ENCODE results near the gene KLK12. TPM values are rescaled to one million over a fixed set of nuclear protein-coding genes. Genes with fewer than 3 reads are reported as not detected.

The KLK12 gene
- total and polyA plus RNA-seq, 2 donors (not counting 3 experiments of a cell fraction or from before 2014, with no cell fraction given) = not detected

DNA sequence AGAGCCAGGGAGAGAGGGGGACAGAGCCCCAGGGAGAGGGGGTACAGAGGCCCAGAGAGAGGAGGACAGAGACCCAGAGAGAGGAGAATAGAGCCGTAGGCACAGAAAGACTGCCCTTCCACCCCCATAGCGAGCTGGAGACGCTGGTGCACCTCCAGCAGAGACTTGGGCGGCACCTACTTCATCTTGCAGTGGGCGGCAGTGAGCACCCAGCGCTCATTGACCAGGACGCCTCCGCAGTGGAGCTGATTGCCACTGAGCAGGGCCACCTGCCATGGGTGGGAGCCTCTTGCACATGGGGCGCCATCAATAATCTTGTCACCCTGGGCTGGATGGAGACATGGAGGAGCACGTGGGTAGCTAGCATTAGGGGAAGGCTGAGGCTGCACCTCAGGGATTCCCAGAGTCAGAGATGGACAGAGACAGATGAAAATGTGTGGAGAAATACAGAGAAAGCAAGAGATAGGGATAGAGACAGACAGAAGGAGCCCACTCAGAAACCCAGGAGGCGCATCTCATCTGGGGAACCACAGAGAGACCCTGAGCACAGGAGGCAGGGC, 53.1 kb downstream of the KLK12 start:
- no peaks in the 10 kb centered on the region for H3K9me3 ChIP-seq (replicated peaks; ENCODE audit: control insufficient read depth, insufficient read depth, low read length)
- intact Hi-C loops (cut with micrococcal nuclease) = no loop called here
- no peak for FAIRE-seq
- no peak overlapping the region for H3K9ac ChIP-seq (replicated peaks; ENCODE audit: extremely low read depth, insufficient read depth, low read length)
- no peaks in the 10 kb centered on the region for H3K36me3 ChIP-seq (ENCODE audit: control insufficient read depth in 2 of 2, extremely low read depth in 1 of 2, insufficient read depth in 2 of 2, low read length in 2 of 2)
- H2AFZ ChIP-seq (ENCODE audit: low read depth, low read length) = no peak overlapping the region
- no peak overlapping the region for H3K4me2 ChIP-seq (ENCODE audit: insufficient read depth, low read length)
- dilution Hi-C loops (cut with MboI; ENCODE audit: extremely low pct_ligation_motif_present, low sequenced_read_pairs) = no loop called here
- no peaks in the 10 kb centered on the region for H3K27me3 ChIP-seq (ENCODE audit: control insufficient read depth in 2 of 2, insufficient read depth in 2 of 2, low read length in 2 of 2)
- H3K4me1 ChIP-seq (ENCODE audit: control insufficient read depth, extremely low read depth, insufficient read depth, low read length) = no peaks in the 10 kb centered on the region
- no peaks in the 10 kb centered on the region for H3K79me2 ChIP-seq (ENCODE audit: control insufficient read depth, insufficient read depth, low read length)
- no peaks in the 10 kb centered on the region for H4K20me1 ChIP-seq (replicated peaks; ENCODE audit: control insufficient read depth, extremely low read depth, insufficient read depth, low read length)
- no peak for DNase-seq (ENCODE audit: low read depth, low spot score)
- BruUV-seq (replicated peaks) = no TSS peak
- CTCF ChIA-PET = no interaction called here
- no peak overlapping the region for H3K4me3 ChIP-seq (replicated peaks in 1 of 3; ENCODE audit: insufficient read depth in 1 of 3, low read depth in 1 of 3, low read length in 3 of 3)
- TF ChIP-seq JUN (IDR thresholded peaks at IDR 0.05; ENCODE audit: borderline replicate concordance, insufficient read depth, insufficient read length, low read depth) (no peak), CTCF (IDR thresholded peaks at IDR 0.05; ENCODE audit: extremely low read depth in 1 of 2, insufficient read depth in 1 of 2, low read depth in 1 of 2, low read length in 2 of 2) (no peak), POLR2A (IDR thresholded peaks at IDR 0.05; ENCODE audit: low read depth, low read length) (no peak), EZH2 (IDR thresholded peaks at IDR 0.05; ENCODE audit: borderline replicate concordance, low read depth, low read length, severe bottlenecking) (no peak), MYC (IDR thresholded peaks at IDR 0.05; ENCODE audit: low read depth, low read length) (no peak), GATA2 (IDR thresholded peaks at IDR 0.05; ENCODE audit: insufficient read depth, insufficient read length, low read depth, low read length) (no peak)
- TF ChIP-seq, protein P1, sequence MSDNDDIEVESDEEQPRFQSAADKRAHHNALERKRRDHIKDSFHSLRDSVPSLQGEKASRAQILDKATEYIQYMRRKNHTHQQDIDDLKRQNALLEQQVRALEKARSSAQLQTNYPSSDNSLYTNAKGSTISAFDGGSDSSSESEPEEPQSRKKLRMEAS (IDR thresholded peaks at IDR 0.05; ENCODE audit: insufficient read depth, insufficient read length) = no peak
- no peak overlapping the region for H3K27ac ChIP-seq (ENCODE audit: insufficient read depth, low read depth, low read length)
- POLR2A ChIA-PET = no interaction called here
- H3K9me1 ChIP-seq (replicated peaks; ENCODE audit: control insufficient read depth, extremely low read depth, insufficient read depth, low read length) = no peaks in the 10 kb centered on the region

All from endothelial cell of umbilical vein (primary cell).